ENCODE data around the gene CIAO2B. TPM values are rescaled to one million over a fixed set of nuclear protein-coding genes. Genes with fewer than 3 reads are reported as not detected.
A peak's percentile ranks its signal among the peaks of the same experiment; 100 is the strongest.
"Not testable (repeated sequence)": the region's sequence is repeated elsewhere in the genome, so short reads cannot be mapped to it uniquely, and the experiment has no call there.

CIAO2B gene
- 140 TPM for polyA plus RNA-seq (2012; ENCODE audit: low read depth, missing spikeins)

DNA sequence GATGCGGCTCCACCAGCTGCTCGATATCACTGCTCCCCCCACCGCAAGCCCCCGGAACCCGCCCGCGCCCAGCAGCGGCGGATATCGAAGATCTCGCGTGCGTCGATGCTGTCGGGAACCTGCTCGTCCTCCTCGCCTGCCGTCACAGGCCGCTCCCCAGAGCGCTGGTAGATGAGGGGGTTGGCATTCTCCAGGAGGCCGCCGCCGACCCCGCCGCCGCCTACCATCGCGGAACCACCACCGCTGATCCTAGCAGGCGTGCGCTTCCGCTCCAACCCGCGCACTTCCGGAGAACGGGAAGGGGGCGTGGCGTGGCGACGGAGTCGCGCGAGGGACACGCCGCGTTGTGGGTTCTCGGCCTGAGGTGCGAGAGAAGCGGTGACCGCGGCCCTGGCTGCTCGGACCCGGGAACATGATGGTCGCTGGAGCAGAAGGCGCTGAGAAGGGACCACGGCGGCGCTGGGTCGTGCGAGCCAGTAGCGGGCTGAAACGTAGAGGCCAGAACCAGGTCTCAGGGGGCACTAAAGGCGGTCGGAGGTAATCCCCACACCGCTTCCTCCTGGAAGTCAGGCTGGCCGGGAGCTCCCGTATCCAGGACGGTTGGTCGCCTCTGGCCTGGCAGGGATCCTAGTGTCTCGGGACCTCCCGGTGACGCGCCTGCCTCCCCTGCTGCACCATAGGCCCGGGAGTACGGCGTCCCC is at the start of gene CIAO2B:
TSS of gene CIAO2B (minus strand) at position 265 of the 701 bp plus-strand sequence. CDS start at position 227, 38 bp downstream.
- peak; percentile 99 for FAIRE-seq
- peak; percentile 96 for DNase-seq (ENCODE audit: insufficient read length, low spot score)
- TF ChIP-seq TAF1 (IDR thresholded peaks at IDR 0.05; ENCODE audit: low read depth, low read length) (peak; percentile 60), POLR2AphosphoS5 (IDR thresholded peaks at IDR 0.05; ENCODE audit: low read depth, low read length) (peak; percentile 90), SPI1 (IDR thresholded peaks at IDR 0.05; ENCODE audit: low read depth, low read length) (peak; percentile 24; the same call in 1 of the 2 replicates), POLR2A (IDR thresholded peaks at IDR 0.05; ENCODE audit: low read depth, low read length) (peak; percentile 87), PAX5 (IDR thresholded peaks at IDR 0.05; ENCODE audit: insufficient read depth, low read length, severe bottlenecking) (peak; percentile 46), POU2F2 (IDR thresholded peaks at IDR 0.05; ENCODE audit: low read depth, low read length) (peak; percentile 69; the same call in 1 of the 2 replicates)

DNA sequence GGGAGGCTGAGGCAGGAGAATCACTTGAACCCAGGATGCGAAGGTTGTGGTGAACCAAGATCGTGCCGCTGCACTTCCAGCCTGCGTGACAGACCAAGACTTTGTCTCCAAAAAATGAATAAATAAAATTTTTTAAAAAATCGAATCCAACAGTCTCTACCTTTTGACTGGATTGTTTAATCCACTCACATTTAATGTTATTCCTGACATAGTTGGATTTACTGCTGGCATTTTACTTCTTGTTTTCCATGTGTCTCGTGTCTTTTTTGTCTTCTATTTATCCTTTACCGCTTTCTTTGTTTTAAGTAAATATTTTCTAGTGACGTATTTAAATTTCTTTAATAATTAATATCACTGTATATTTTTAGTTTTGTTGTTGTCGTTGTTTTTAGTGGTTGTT is 48.8 kb upstream of the CIAO2B start:
- DNase-seq (ENCODE audit: insufficient read length, low spot score) (no peak), FAIRE-seq (no peak)
- TF ChIP-seq SPI1 (IDR thresholded peaks at IDR 0.05; ENCODE audit: low read depth, low read length) (no peak), POLR2AphosphoS5 (IDR thresholded peaks at IDR 0.05; ENCODE audit: low read depth, low read length) (no peak), POU2F2 (IDR thresholded peaks at IDR 0.05; ENCODE audit: low read depth, low read length) (no peak), POLR2A (IDR thresholded peaks at IDR 0.05; ENCODE audit: low read depth, low read length) (no peak), TAF1 (IDR thresholded peaks at IDR 0.05; ENCODE audit: low read depth, low read length) (no peak), PAX5 (IDR thresholded peaks at IDR 0.05; ENCODE audit: insufficient read depth, low read length, severe bottlenecking) (no peak)

DNA sequence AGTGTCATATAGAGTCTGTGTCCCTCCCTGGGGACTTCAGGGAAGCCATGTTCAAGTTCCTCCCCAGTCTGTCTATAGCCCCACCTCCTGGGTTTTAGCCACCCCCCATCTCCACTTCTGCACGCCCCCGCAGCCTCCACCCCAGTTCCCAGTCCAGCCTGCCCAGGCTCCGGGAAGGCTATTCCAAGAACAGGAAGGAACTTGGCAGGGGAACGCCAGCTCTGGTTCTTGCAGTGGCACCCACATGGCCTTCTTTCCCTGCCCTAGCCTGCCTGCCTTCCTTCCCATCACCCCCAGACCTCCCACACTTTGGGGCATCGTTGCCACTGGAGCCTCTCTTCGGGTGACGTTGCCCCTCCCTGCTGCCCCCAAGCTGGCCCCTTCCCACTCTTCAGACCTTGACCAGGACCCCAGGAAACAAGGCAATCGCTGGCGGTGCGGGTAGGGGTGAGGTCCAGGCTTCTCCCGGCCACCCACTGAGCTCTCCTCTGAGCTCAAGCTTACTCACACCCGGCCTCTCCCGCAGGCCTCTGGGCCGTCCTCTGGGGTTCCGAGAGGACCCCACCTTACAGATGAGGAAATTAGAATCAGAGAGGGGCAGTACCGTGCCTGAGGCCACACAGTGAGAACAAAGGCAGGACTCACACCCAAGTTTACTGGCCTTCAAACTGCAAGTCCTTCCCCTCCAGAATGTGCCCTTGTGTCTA is 45.0 kb upstream of the CIAO2B start:
- TF ChIP-seq POU2F2 (IDR thresholded peaks at IDR 0.05; ENCODE audit: low read depth, low read length) (no peak), SPI1 (IDR thresholded peaks at IDR 0.05; ENCODE audit: low read depth, low read length) (no peak), POLR2AphosphoS5 (IDR thresholded peaks at IDR 0.05; ENCODE audit: low read depth, low read length) (no peak), POLR2A (IDR thresholded peaks at IDR 0.05; ENCODE audit: low read depth, low read length) (no peak), TAF1 (IDR thresholded peaks at IDR 0.05; ENCODE audit: low read depth, low read length) (no peak), PAX5 (IDR thresholded peaks at IDR 0.05; ENCODE audit: insufficient read depth, low read length, severe bottlenecking) (no peak)
- FAIRE-seq (no peak), DNase-seq (ENCODE audit: insufficient read length, low spot score) (no peak)

DNA sequence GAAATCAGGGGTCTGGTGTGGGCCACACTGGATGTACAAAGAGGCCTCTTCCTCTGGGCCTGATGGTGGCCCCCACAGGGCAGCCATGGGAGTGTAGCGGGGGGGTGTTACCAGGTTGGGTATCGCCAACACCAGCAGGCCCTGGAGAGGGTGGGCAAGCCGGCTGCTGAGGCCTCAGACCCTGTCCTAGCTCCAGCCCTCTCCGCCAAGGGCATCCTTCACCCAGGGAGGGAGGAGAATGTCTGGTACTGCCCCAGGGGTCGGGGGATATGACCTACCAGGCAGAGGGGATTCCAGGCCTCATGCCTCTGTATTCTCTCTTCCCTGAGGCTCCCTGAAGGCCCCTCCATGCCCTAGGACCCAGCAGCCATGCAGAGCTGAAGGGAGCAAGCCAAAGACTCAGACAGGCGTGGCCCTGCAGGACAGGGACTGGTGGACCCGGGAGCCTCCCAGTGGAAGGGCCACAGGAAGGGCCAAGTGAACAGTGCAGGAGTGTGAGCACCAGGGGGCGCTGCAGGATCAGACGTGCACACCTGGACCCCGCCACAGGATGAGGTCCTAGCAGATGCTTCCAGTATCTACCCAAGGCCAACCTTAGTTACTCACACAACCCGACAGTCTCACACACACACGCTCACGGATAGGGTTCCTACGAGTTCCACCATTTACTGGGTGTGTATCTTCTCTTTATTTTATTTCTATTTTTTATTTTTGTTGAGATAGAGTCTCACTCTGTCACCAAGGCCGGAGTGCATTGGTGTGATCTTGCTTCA is 43.3 kb upstream of the CIAO2B start:
- FAIRE-seq = peak; percentile 92
- peak; percentile 91 for DNase-seq (ENCODE audit: insufficient read length, low spot score)

DNA sequence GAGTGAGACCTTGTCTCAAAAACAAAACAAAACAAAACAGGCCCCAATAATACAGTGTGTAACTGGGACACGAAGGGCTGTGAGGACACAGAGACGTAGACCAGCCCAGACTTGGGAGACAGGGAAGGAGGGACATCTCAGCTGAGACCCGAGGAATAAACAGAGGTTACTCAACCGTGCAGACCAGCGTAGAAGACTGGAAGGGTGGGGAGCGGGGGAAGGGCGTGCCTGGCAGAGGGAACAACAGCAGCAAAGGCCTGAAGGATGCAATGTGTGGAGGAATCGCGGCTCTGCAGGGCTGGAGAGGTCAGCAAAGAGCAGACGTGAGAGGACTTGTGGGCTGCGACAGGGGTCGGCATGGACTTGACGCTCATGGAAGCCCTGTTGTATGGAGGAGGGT is 42.5 kb upstream of the CIAO2B start:
- FAIRE-seq = no peak
- DNase-seq (ENCODE audit: insufficient read length, low spot score) = no peak
- TF ChIP-seq POLR2AphosphoS5 (IDR thresholded peaks at IDR 0.05; ENCODE audit: low read depth, low read length) (no peak), PAX5 (IDR thresholded peaks at IDR 0.05; ENCODE audit: insufficient read depth, low read length, severe bottlenecking) (no peak), POU2F2 (IDR thresholded peaks at IDR 0.05; ENCODE audit: low read depth, low read length) (no peak), POLR2A (IDR thresholded peaks at IDR 0.05; ENCODE audit: low read depth, low read length) (no peak), TAF1 (IDR thresholded peaks at IDR 0.05; ENCODE audit: low read depth, low read length) (no peak), SPI1 (IDR thresholded peaks at IDR 0.05; ENCODE audit: low read depth, low read length) (no peak)

More for the DNA sequence above, 43.3 kb upstream of the CIAO2B start:
- TF ChIP-seq TAF1 (IDR thresholded peaks at IDR 0.05; ENCODE audit: low read depth, low read length) (no peak), POU2F2 (IDR thresholded peaks at IDR 0.05; ENCODE audit: low read depth, low read length) (no peak)

DNA sequence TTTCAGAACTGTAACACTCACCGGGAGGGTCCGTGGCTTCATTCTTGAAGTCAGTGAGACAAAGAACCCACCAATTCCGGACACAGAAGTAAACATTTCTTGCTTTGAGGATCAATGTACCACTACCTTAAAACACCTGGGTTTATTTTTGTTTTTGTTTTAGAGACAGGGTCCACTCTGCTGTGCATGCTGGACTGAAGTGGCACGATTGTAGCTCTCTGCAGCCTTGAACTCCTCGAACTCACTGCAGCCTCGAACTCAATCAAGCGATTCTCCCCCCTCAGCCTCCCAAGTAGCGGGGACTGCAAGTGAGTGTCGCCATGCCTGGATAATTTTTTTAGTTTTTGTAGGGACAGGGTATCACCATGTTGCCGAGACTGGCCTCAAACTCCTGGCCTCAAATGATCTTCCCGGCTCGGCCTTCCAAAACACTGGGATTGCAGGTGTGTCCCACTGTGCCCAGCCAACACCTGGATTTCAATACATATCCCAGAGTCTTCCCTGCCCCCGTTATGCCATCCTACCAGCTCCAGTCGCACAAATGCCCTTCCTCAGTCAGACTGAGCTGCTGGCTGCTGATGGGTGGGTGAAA is 41.2 kb upstream of the CIAO2B start:
- TF ChIP-seq POLR2A (IDR thresholded peaks at IDR 0.05; ENCODE audit: low read depth, low read length) (no peak), SPI1 (IDR thresholded peaks at IDR 0.05; ENCODE audit: low read depth, low read length) (no peak), POU2F2 (IDR thresholded peaks at IDR 0.05; ENCODE audit: low read depth, low read length) (no peak), PAX5 (IDR thresholded peaks at IDR 0.05; ENCODE audit: insufficient read depth, low read length, severe bottlenecking) (no peak), TAF1 (IDR thresholded peaks at IDR 0.05; ENCODE audit: low read depth, low read length) (no peak), POLR2AphosphoS5 (IDR thresholded peaks at IDR 0.05; ENCODE audit: low read depth, low read length) (no peak)
- FAIRE-seq (no peak), DNase-seq (ENCODE audit: insufficient read length, low spot score) (no peak)

DNA sequence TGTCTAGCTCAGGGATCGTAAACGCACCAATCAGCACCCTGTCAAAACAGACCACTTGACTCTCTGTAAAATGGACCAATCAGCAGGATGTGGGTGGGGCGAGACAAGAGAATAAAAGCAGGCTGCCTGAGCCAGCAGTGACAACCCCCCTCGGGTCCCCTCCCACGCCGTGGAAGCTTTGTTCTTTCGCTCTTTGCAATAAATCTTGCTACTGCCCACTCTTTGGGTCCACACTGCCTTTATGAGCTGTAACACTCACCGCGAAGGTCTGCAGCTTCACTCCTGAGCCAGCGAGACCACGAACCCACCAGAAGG is 40.7 kb upstream of the CIAO2B start:
- FAIRE-seq; DNase-seq (ENCODE audit: insufficient read length, low spot score): not testable (repeated sequence)

DNA sequence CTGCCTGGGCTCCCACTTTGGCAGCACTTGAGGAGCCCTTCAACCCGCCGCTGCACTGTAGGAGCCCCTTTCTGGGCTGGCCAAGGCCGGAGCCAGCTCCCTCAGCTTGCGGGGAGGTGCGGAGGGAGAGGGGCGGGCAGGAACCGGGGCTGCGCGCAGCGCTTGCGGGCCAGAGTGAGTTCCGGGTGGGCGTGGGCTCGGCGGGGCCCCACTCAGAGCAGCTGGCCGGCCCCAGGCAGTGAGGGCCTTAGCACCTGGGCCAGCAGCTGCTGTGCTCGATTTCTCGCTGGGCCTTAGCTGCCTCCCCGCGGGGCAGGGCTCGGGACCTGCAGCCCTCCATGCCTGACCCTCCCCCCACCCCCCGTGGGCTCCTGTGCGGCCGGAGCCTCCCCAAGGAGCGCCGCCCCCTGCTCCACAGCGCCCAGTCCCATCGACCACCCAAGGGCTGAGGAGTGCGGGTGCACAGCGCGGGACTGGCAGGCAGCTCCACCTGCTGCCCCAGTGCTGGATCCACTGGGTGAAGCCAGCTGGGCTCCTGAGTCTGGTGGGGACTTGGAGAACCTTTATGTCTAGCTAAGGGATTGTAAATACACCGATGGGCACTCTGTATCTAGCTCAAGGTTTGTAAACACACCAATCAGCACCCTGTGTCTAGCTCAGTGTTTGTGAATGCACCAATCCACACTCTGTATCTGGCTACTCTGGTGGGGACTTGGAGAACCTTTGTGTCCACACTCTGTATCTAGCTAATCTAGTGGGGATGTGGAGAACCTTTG is 40.1 kb upstream of the CIAO2B start:
- DNase-seq (ENCODE audit: insufficient read length, low spot score); FAIRE-seq: not testable (repeated sequence)

DNA sequence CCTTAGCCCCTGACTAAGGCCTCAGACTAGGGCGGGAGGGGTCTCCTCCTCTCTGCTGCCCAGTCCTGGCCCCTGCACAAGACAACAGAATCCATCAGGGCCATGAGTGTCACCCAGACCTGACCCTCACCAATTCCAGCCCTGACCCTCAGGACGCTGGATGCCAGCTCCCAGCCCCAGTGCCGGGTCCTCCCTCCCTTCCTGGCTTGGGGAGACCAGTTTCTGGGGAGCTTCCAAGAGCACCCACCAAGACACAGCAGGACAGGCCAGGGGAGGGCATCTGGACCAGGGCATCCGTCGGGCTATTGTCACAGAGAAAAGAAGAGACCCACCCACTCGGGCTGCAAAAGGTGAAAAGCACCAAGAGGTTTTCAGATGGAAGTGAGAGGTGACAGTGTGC is 39.5 kb upstream of the CIAO2B start:
- no peak for FAIRE-seq

More for the DNA sequence above, 39.5 kb upstream of the CIAO2B start:
- TF ChIP-seq SPI1 (IDR thresholded peaks at IDR 0.05; ENCODE audit: low read depth, low read length) (no peak), POLR2A (IDR thresholded peaks at IDR 0.05; ENCODE audit: low read depth, low read length) (no peak), TAF1 (IDR thresholded peaks at IDR 0.05; ENCODE audit: low read depth, low read length) (no peak), PAX5 (IDR thresholded peaks at IDR 0.05; ENCODE audit: insufficient read depth, low read length, severe bottlenecking) (no peak), POLR2AphosphoS5 (IDR thresholded peaks at IDR 0.05; ENCODE audit: low read depth, low read length) (no peak), POU2F2 (IDR thresholded peaks at IDR 0.05; ENCODE audit: low read depth, low read length) (no peak)
- DNase-seq (ENCODE audit: insufficient read length, low spot score) = no peak
